GM18508 (cell line): Measurements from ENCODE around the gene MBOAT2.
"Not testable (repeated sequence)": the region's sequence is repeated elsewhere in the genome, so short reads cannot be mapped to it uniquely, and the experiment has no call there.

Experiments used
- ATAC-seq: cut with Tn5 transposase; IDR thresholded peaks from one replicate; pipeline ENCODE4 v1.9.1; 2021; ENCODE audit warnings: moderate number of reproducible peaks; ENCODE audit not compliant: insufficient read depth, unreplicated experiment

Gene MBOAT2

GRCh38 chr2:8907764-8908288, 95.7 kb downstream of the MBOAT2 start:
- ATAC-seq = no peak

GRCh38 chr2:8903924-8904323, 99.6 kb downstream of the MBOAT2 start:
- ATAC-seq = not testable (repeated sequence)

- ATAC-seq = not testable (repeated sequence)
Measured at GRCh38 chr2:8902757-8903156, 100.7 kb downstream of the MBOAT2 start.

GRCh38 chr2:8897206-8897605, 106.3 kb downstream of the MBOAT2 start:
- not testable (repeated sequence) for ATAC-seq

- not testable (repeated sequence) for ATAC-seq
Measured at GRCh38 chr2:8896671-8897070, 106.8 kb downstream of the MBOAT2 start.

- not testable (repeated sequence) for ATAC-seq
Measured at GRCh38 chr2:8895087-8895912, 108.2 kb downstream of the MBOAT2 start.

GRCh38 chr2:8893978-8894820, 109.3 kb downstream of the MBOAT2 start:
- no peak for ATAC-seq

DNA sequence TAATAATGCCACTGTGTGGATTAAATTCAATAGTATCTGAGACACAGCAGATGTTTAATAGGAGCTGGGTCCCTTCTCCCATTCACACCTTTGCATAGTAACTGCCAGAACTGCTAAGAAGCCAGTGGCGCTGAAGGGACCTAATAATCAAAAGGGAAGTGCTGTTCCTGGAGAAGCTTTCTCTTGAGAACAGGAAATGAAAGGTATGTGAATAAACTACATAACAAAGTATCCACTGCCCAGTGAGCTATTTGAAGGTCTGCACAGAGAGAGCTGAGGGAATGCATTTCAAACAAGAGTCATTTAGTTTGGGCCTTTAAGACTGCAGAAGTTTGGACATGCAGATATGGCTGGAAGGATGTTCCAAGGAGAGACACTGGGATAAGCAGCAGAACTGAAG, 110.0 kb downstream of the MBOAT2 start:
- no peak for ATAC-seq

- no peak for ATAC-seq
Measured at GRCh38 chr2:8892111-8892510, 111.4 kb downstream of the MBOAT2 start.

- ATAC-seq = no peak
Measured at GRCh38 chr2:8889978-8890377, 113.5 kb downstream of the MBOAT2 start.

GRCh38 chr2:8888963-8889362, 114.5 kb downstream of the MBOAT2 start:
- ATAC-seq = no peak

GRCh38 chr2:8886876-8887275, 116.6 kb downstream of the MBOAT2 start:
- ATAC-seq = no peak

DNA sequence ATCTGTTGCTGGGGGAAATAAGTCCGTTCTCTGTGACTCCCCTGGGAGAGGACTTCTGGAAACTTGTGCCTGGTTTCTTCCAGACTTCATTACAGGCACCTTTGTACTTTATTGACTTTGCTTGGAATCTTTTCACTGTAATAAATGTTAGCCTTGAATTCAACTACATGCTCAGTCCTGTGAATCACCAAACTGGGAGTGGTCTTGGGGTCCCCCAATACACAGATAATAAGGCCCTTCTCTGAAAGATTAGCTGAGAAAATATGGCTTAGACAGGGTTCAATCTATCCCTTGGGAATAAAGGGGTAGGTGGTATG, 117.3 kb downstream of the MBOAT2 start:
- no peak for ATAC-seq

DNA sequence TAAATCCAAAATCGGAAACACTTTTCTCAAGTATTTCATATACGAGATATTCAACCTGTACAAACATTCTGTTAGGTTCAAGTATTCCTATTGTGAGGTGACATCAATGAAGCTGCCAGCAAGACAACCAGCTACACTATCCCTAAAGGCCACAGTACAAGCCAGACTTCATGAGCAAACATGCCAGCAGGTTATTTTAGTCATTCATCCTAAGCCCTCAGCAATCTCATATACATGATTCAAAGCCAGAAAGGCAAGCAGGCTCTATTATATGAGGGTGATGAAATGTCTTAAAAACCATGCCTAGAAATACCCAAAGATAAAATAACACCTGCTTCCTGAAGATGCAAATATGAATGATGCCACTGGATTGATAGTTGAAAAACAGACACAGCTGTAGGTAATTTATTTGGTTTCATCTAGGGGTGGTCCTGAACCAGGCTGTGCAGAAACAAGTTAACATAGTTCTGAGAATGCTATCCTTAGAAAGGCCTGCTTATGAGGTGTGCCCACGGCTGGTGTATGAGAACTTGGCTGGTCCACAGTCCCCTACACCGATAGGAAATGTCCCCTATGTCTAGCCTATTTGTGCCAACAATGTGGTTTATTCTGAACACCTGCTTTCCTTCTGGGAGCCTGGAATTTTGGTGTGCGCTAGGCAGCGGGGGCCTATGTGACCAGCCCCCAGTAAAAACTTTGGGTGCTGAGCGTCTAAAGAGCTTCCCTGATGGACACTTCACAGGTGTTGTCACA, 117.9 kb downstream of the MBOAT2 start:
- ATAC-seq = no peak

- ATAC-seq = no peak
Measured at GRCh38 chr2:8884812-8885211, 118.7 kb downstream of the MBOAT2 start.

- ATAC-seq = no peak
Measured at GRCh38 chr2:8882094-8882493, 121.4 kb downstream of the MBOAT2 start.

DNA sequence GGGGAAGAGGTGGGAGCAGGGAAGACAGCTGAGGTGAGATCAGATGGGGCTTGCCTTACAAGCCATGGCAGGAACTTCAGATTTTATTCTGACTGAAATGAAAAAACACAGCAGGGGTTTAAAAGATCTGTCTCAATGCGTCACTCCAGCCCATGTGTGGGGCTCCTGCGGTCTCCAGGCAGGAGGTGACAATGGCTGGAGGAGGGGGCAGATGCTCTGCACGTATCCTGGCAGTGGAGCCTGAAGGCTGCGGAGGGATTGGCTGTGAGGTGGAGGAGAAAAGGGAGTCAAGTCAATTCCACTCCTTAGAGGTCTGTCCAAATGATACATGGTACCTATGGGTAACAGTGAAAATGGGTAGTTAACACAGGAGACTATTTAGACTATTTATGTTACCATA, 125.6 kb downstream of the MBOAT2 start:
- no peak for ATAC-seq

DNA sequence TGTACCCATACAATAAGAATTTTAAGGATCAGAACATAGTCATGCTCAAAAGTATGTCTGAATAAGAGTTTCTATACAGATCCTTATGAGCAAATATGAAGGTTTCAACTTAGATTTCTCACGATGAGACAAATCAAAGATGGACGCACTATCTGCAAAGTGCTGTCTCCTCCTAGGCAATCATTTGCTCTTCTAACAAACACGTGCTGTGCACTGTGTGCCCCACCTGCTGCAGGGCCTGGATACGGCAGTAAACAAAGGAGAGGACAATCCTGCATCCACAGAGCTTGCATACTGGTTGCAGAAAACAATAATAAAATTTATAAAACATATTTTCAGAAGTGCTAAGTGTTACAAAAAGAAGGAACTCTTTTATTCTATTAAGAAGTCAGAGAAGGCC, 126.2 kb downstream of the MBOAT2 start:
- ATAC-seq = no peak

- ATAC-seq = no peak
Measured at GRCh38 chr2:8876628-8877027, 126.9 kb downstream of the MBOAT2 start.

DNA sequence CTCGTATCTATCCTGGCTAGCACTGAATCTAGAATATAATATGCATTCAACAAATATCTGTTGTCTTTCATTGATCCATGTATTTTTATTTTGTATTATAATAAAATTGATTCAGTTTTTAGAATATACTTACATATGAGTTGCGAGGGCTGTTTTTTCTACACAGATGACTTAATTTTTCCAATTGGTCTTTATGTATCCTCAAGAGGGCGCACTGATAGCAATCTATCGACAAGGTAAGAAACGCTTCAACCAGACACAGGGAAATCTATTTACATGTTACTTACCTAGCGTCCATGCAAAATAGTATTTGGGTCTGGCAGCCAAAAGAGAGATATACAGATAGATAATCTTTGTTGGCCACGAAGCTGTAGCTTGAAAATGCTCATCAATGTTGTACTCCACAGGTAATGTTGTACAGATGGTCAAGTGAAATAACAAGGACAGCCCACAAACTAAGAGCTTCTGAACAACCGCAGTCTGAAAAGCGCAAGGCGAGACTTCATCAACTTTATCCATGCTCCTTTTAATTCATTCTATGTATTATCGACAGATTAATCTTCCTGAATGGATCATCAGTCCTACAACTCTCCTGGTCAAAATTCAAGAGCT, 130.6 kb downstream of the MBOAT2 start:
- ATAC-seq = no peak
